ENCODE measurements around the gene QKI.
"Not testable (repeated sequence)": the region's sequence is repeated elsewhere in the genome, so short reads cannot be mapped to it uniquely, and the experiment has no call there.

QKI gene

GRCh38 chr6:163585932-163586437, 171.5 kb downstream of the QKI start:
- no peak for DNase-seq

- no peak for DNase-seq
Observed at GRCh38 chr6:163586888-163587287, 172.4 kb downstream of the QKI start.

GRCh38 chr6:163588220-163588919, 173.9 kb downstream of the QKI start:
- DNase-seq = no peak

- DNase-seq = no peak
Observed at GRCh38 chr6:163589387-163589786, 174.9 kb downstream of the QKI start.

GRCh38 chr6:163590132-163590531, 175.6 kb downstream of the QKI start:
- not testable (repeated sequence) for DNase-seq

GRCh38 chr6:163592872-163593271, 178.4 kb downstream of the QKI start:
- no peak for DNase-seq

- no peak for DNase-seq
Observed at GRCh38 chr6:163596174-163596573, 181.7 kb downstream of the QKI start.

- DNase-seq = no peak
Observed at GRCh38 chr6:163599136-163599535, 184.6 kb downstream of the QKI start.

GRCh38 chr6:163599684-163600083, 185.2 kb downstream of the QKI start:
- DNase-seq = no peak

GRCh38 chr6:163600331-163600730, 185.8 kb downstream of the QKI start:
- no peak for DNase-seq

GRCh38 chr6:163600781-163601180, 186.3 kb downstream of the QKI start:
- no peak for DNase-seq

- DNase-seq = no peak
Observed at GRCh38 chr6:163602851-163603250, 188.3 kb downstream of the QKI start.

- no peak for DNase-seq
Observed at GRCh38 chr6:163603395-163603794, 188.9 kb downstream of the QKI start.

- no peak for DNase-seq
Observed at GRCh38 chr6:163605385-163606097, 191.0 kb downstream of the QKI start.

- no peak for DNase-seq
Observed at GRCh38 chr6:163607792-163608191, 193.3 kb downstream of the QKI start.

GRCh38 chr6:163608204-163608644, 193.7 kb downstream of the QKI start:
- DNase-seq = no peak

GRCh38 chr6:163612200-163612599, 197.7 kb downstream of the QKI start:
- no peak for DNase-seq

- DNase-seq = no peak
Observed at GRCh38 chr6:163613025-163613424, 198.5 kb downstream of the QKI start.

- no peak for DNase-seq
Observed at GRCh38 chr6:163613668-163614067, 199.2 kb downstream of the QKI start.

GRCh38 chr6:163616452-163616851, 201.9 kb downstream of the QKI start:
- DNase-seq = no peak

GRCh38 chr6:163617549-163617948, 203.0 kb downstream of the QKI start:
- no peak for DNase-seq

GRCh38 chr6:163620101-163620500, 205.6 kb downstream of the QKI start:
- no peak for DNase-seq

- no peak for DNase-seq
Observed at GRCh38 chr6:163620670-163621330, 206.3 kb downstream of the QKI start.

- no peak for DNase-seq
Observed at GRCh38 chr6:163625265-163625664, 210.7 kb downstream of the QKI start.

Data from NCI-H187 (cell line).